Ectodermal cell (in vitro differentiated cells): ENCODE data around the gene MAP2K6.
A peak's percentile ranks its signal among the peaks of the same experiment; 100 is the strongest.

ENCODE experiments used
- H3K27ac ChIP-seq: 2 replicates; pipeline ENCODE4 v1.7.0; 2013; ENCODE audit warnings: mild to moderate bottlenecking, low read depth, low read length; ENCODE audit not compliant: insufficient read depth, poor library complexity, severe bottlenecking
- H3K27me3 ChIP-seq: 2 replicates; pipeline ENCODE4 v1.7.0; 2013; ENCODE audit warnings: mild to moderate bottlenecking, low read length; ENCODE audit not compliant: insufficient read depth, control insufficient read depth, poor library complexity, severe bottlenecking
- H3K36me3 ChIP-seq: one replicate; pipeline ENCODE4 v1.7.0; 2013; ENCODE audit warnings: low read length; ENCODE audit not compliant: control insufficient read depth, insufficient read depth
- H3K4me1 ChIP-seq: one replicate; pipeline ENCODE4 v1.7.0; 2013; ENCODE audit warnings: low read length; ENCODE audit not compliant: control insufficient read depth, insufficient read depth
- H3K4me3 ChIP-seq: 2 replicates; pipeline ENCODE4 v1.7.0; 2013; ENCODE audit warnings: low read depth, low read length, control low read depth; ENCODE audit not compliant: insufficient read depth
- H3K9me3 ChIP-seq: 2 replicates; pipeline ENCODE4 v1.7.0; 2013; ENCODE audit warnings: mild to moderate bottlenecking, low read length, moderate library complexity; ENCODE audit not compliant: control insufficient read depth
- WGBS, 2 experiments: methylation state at CpG; one replicate each; pipeline ENCODE4 v1.1.7; 2013; ENCODE audit warnings: missing lambda C conversion rate in 2 of 2; 5-methylcytosine and 5-hydroxymethylcytosine counted together

The MAP2K6 gene

DNA sequence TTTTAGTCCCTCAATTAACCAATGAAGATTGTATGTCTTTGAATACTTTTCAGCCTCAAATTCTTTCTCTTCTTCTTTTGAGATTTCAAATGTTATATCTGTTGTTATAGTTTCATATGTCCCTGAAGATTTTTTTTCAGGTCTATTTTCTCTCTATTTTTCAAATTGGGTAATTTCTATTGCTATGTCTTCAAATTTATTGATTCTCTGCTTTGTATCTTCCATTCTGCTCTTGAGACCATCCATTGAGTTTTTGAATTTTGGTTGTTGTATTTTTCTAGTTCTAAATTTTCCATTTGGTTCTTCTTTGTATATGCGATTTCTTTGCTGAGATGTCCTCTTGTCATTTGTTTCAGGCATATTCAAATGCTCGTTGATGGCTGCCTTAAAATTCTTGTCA lies 26.7 kb downstream of the MAP2K6 start:
- Histone ChIP-seq H3K4me1 (no peaks in the 10 kb centered on the region), H3K27me3 (no peaks in the 10 kb centered on the region), H3K36me3 (no peaks in the 10 kb centered on the region), H3K4me3 (no peak overlapping the region), H3K27ac (no peak overlapping the region), H3K9me3 (no peaks in the 10 kb centered on the region)
- WGBS, 2 experiments, result 94 to 98% methylated on average over 2 of the region's 2 CpGs

DNA sequence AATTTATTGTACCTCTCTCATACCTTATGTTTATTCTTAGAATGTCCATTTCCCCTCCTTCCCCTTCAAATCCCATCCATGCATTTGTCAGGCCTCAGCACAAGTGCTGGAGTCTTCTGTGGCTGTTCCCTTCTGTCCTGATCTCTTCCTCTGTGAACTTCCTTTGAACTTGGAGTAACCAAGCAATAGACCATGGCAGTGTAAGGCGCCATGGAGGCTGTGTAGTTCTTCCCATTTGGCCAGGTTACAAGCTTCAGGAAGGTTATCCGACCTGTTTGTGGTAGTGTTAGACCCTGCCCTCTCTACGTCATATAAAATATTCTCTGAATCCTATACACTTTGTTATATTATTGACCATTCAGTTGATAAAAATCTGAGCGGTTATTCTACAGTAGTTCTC lies 28.6 kb downstream of the MAP2K6 start:
- Histone ChIP-seq H3K27me3 (no peaks in the 10 kb centered on the region), H3K4me1 (peaks cover 9% of the 10 kb centered on the region), H3K9me3 (no peaks in the 10 kb centered on the region), H3K36me3 (no peaks in the 10 kb centered on the region), H3K4me3 (no peak overlapping the region), H3K27ac (no peak overlapping the region)
- WGBS, 2 experiments, result 86 to 96% methylated on average over 3 to 4 of the region's 4 CpGs

DNA sequence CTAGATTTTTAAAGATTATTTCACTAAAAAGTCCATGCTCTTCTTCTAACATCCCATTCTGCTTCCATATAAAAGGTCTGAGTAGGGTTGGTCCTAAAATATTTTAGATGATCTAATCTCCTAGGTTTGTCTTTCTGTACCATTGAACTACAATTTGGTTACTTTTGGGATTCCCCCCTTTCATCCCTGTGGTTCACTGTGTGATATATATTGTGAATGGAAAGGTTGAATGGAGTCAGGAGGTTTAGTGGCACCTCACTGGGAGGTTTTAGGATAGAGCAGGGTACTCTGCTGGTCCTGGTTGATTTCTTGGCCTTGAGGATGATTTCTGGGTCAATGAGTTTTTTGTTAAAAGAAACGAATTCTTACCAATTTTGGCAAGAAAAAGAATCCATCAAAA lies 29.5 kb downstream of the MAP2K6 start:
- Histone ChIP-seq H3K36me3 (no peaks in the 10 kb centered on the region), H3K9me3 (no peaks in the 10 kb centered on the region), H3K4me1 (peaks cover 15% of the 10 kb centered on the region), H3K27ac (no peak overlapping the region), H3K4me3 (no peak overlapping the region), H3K27me3 (no peaks in the 10 kb centered on the region)
- 38 to 45% methylated on average over 1 of the region's 1 CpG for WGBS, 2 experiments

- Histone ChIP-seq H3K9me3 (no peaks in the 10 kb centered on the region), H3K4me3 (no peak overlapping the region), H3K36me3 (no peaks in the 10 kb centered on the region), H3K27me3 (no peaks in the 10 kb centered on the region), H3K4me1 (peaks cover 15% of the 10 kb centered on the region), H3K27ac (no peak overlapping the region)
- WGBS, 2 experiments, result 82 to 98% methylated on average over 2 of the region's 2 CpGs
Measured at GRCh38 chr17:69445132-69445531, 30.6 kb downstream of the MAP2K6 start.

- H3K4me1 ChIP-seq, result peaks cover 30% of the 10 kb centered on the region
- WGBS, 2 experiments, result 67 to 72% methylated on average over 5 of the region's 5 CpGs
- no peak overlapping the region for H3K4me3 ChIP-seq
- H3K27me3 ChIP-seq, result no peaks in the 10 kb centered on the region
- no peaks in the 10 kb centered on the region for H3K9me3 ChIP-seq
- H3K36me3 ChIP-seq, result no peaks in the 10 kb centered on the region
- H3K27ac ChIP-seq, result no peak overlapping the region
Measured at GRCh38 chr17:69447726-69448125, 33.2 kb downstream of the MAP2K6 start.

DNA sequence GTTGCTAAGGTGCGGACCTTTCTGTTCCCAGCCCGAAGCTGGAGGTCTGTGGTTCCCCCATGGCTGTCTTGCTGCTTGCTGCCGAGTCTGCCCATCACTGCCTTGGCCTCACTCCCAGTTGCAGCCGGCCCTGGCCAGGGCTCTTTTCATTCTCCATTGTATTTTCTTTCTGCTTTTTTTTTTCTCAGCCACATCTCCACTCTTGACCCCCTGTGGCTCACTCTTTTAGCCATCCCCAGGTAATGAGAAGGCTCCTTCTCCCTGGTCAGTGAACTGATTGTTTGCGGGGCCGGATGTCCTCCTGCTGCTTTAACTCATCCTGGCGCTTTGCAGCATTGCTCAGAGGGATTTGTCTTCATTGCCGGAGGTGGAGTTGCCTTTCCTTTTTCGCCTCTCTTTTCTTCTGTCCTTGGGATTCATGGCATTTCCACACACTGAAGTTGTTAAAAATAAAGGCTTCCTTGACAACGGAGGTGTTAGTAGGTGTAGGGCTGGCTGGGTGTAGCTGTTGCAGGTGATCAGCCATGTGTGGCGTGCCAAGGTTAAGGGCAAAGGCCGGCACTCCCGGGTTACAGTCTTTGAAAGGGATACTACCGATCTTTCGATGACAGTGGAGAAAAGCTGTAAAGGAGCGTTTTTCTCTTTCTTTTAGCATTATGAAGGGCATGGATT lies 34.1 kb downstream of the MAP2K6 start:
- Histone ChIP-seq H3K4me3 (no peak overlapping the region), H3K27ac (peak overlapping the region; percentile 36), H3K9me3 (no peaks in the 10 kb centered on the region), H3K4me1 (peaks cover 30% of the 10 kb centered on the region), H3K36me3 (no peaks in the 10 kb centered on the region), H3K27me3 (no peaks in the 10 kb centered on the region)
- WGBS, 2 experiments, result 6 to 7% methylated on average over 16 of the region's 16 CpGs

GRCh38 chr17:69450131-69450530 lies 35.6 kb downstream of the MAP2K6 start:
- Histone ChIP-seq H3K36me3 (no peaks in the 10 kb centered on the region), H3K4me1 (peaks cover 30% of the 10 kb centered on the region)
- WGBS, 2 experiments, result 75 to 80% methylated on average over 4 of the region's 4 CpGs

DNA sequence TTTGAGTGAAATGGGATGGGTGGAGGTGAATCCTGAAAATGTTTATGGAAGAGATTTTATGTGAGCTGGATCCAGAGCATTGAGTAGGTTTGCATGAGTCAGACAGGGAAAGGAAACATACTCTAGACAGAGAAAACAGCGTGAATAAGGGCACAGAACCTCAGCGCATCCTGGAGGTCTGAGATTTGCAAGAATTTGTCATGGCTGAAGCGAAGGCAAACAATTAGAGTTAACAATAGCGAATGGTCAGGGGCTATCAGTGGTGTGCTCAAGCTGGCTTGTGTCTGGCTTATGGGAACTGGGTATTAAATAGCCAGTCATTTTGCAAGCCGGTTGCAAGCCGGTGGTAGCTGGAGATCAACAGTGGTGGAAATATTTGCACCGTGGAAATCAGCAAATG lies 36.4 kb downstream of the MAP2K6 start:
- no peak overlapping the region for H3K4me3 ChIP-seq
- WGBS, 2 experiments, result 52 to 63% methylated on average over 7 of the region's 7 CpGs
- no peaks in the 10 kb centered on the region for H3K27me3 ChIP-seq
- H3K27ac ChIP-seq, result no peak overlapping the region
- peaks cover 30% of the 10 kb centered on the region for H3K4me1 ChIP-seq
- no peaks in the 10 kb centered on the region for H3K9me3 ChIP-seq
- H3K36me3 ChIP-seq, result no peaks in the 10 kb centered on the region

More at GRCh38 chr17:69450131-69450530, 35.6 kb downstream of the MAP2K6 start:
- Histone ChIP-seq H3K27ac (no peak overlapping the region), H3K27me3 (no peaks in the 10 kb centered on the region), H3K4me3 (no peak overlapping the region), H3K9me3 (no peaks in the 10 kb centered on the region)

DNA sequence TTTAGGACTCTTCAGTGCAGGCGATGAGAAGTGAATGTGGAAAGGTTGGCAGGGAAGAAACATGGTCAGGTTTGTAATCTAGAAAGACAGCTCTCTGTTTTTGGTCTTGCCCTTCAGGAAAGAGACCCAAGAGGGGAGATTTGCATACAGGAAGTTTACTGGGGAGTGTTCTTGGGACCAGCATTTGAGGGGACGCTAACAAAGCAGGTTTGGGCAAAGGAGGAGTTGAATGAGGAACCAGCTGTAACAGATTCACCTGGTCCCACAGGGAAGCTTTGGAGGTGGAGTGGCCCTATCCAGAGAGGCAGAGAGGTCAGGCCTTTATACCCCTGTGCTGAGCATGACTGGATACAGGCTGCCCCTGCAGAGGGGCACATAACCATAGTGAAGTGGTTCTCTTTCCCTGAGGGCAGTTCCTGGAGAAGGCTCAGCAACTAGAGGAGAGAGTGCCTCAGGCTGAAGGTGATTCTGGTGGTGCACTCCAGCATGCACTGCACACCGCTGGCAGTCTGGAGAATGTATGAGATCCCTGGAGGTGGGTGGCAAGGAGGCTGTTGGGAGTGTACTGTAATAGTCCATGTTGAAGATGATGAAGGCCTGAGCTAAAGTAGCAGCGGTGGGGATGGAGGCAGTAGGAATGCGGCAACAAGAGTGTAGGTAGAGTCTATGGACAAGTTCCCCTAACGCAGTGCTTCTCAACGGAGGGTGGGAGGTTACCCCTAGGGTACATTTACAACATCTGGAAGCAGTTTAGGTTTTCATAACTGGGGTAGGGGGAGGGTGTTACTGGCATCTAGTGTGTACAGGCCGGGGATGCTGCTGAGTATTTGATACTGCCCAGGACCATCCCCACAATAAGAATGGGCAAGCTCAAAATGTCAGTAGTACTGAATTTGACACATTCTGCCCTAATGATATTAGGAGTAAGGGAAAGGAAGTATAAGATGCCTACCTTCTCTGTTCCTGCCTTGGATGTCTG lies 37.2 kb downstream of the MAP2K6 start:
- WGBS, 2 experiments, result 84 to 87% methylated on average over 8 of the region's 8 CpGs
- Histone ChIP-seq H3K9me3 (no peaks in the 10 kb centered on the region), H3K36me3 (no peaks in the 10 kb centered on the region), H3K4me3 (no peak overlapping the region), H3K27me3 (no peaks in the 10 kb centered on the region), H3K27ac (no peak overlapping the region), H3K4me1 (peaks cover 30% of the 10 kb centered on the region)

DNA sequence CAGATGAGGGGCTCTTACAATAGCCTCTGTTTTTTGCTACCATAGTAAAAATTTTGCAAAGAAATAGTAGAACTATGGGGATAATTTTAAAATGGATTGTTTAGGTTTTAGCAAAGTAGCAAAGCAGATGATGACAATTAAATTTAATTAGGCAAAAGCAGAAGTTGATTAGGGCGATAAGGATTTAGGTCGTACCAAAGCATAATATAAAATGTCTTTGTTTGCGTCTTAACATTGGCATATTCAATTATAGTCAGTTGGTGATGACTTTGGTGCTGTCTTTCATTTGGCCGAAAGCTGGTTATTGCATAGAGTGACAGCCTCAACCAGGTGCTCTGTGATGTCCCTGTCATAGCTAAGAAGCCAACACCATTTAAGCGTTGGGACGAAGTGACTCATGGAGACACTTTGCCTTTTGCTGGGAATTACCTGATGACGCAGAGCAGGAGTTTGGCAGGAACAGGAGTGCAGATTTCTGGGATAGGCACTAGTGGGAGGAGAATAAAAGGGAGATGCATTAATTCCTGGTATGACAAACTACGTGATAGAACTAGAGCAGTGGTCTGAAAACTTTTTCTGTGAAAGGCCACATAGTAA lies 38.3 kb downstream of the MAP2K6 start:
- 95% methylated on average over 8 of the region's 8 CpGs for WGBS, 2 experiments
- no peaks in the 10 kb centered on the region for H3K27me3 ChIP-seq
- no peak overlapping the region for H3K4me3 ChIP-seq
- H3K27ac ChIP-seq, result no peak overlapping the region
- H3K4me1 ChIP-seq, result peaks cover 24% of the 10 kb centered on the region
- no peaks in the 10 kb centered on the region for H3K9me3 ChIP-seq
- H3K36me3 ChIP-seq, result no peaks in the 10 kb centered on the region
